ENCODE data around the gene LRRK2. TPM values are rescaled to one million over a fixed set of nuclear protein-coding genes. Genes with fewer than 3 reads are reported as not detected.

LRRK2 gene
- total and polyA plus RNA-seq, 2 of the 13 experiments (the other 11 are each of a cell fraction or from before 2014, with no cell fraction given), result not detected

- no TSS peak for BruUV-seq (replicated peaks)
- WGBS (ENCODE audit: low lambda C conversion rate), result 0% methylated on average over 1 of the region's 1 CpG
- Histone ChIP-seq H2AFZ (ENCODE audit: low read length) (no peak overlapping the region), H3K27ac (ENCODE audit: extremely low read length, insufficient read depth, low read length) (no peak overlapping the region), H4K20me1 (ENCODE audit: insufficient read depth, low read length) (no peaks in the 10 kb centered on the region), H3K9me3 (ENCODE audit: low read length) (no peaks in the 10 kb centered on the region), H3K27me3 (ENCODE audit: control insufficient read depth in 1 of 2, insufficient read depth in 2 of 2, low read length in 2 of 2) (no peaks in the 10 kb centered on the region), H3K4me3 (replicated peaks in 1 of 3; ENCODE audit: insufficient read depth in 1 of 3, low read depth in 2 of 3, low read length in 3 of 3) (no peak overlapping the region), H3K4me1 (ENCODE audit: insufficient read depth, low read length) (no peaks in the 10 kb centered on the region), H3K4me2 (ENCODE audit: low read depth, low read length) (no peak overlapping the region), H3K9ac (ENCODE audit: insufficient read depth, low read depth, low read length) (no peak overlapping the region), H3K79me2 (ENCODE audit: insufficient read depth, low read length) (no peaks in the 10 kb centered on the region), H3K36me3 (replicated peaks in 1 of 2; ENCODE audit: control insufficient read depth in 1 of 2, insufficient read depth in 2 of 2, low read length in 2 of 2) (no peaks in the 10 kb centered on the region)
- FAIRE-seq, result no peak
- intact Hi-C loops (cut with micrococcal nuclease; ENCODE audit: unreplicated experiment), result loop anchor here (2.0 kb wide), 1 partner anchor 584 kb away; no protein-coding TSS in a partner anchor
- peak; percentile 74 for ATAC-seq
- DNase-seq (ENCODE audit: low spot score), result peak; percentile 2
- in situ Hi-C loops (cut with HindIII; ENCODE audit: extremely low pct_ligation_motif_present, low pct_unique_long_range_greater_than_20kb), result no loop called here
- ChIA-PET CTCF (ENCODE audit: low intra/inter-chr PET ratio, low total read pairs) (no interaction called here), POLR2A (no interaction called here)
- TF ChIP-seq MAFK (conservative IDR thresholded peaks at IDR 0.05 in 1 of 2, IDR thresholded peaks at IDR 0.05 in 1 of 2; ENCODE audit: low read length in 2 of 2), result peak; percentile 81 to 90
- no peak for TF ChIP-seq IRF1 (CRISPR knock-in tag; IDR thresholded peaks at IDR 0.05; ENCODE audit: low read depth)
- no peak for TF ChIP-seq YEATS2 (CRISPR knock-in tag; IDR thresholded peaks at IDR 0.05; ENCODE audit: borderline replicate concordance)
- TF ChIP-seq TOE1 (CRISPR knock-in tag; IDR thresholded peaks at IDR 0.05), result no peak
- TF ChIP-seq NR2F2 (IDR thresholded peaks at IDR 0.05; ENCODE audit: borderline replicate concordance, low read depth), result no peak
- no peak for TF ChIP-seq ZNF274 (CRISPR knock-in tag; IDR thresholded peaks at IDR 0.05)
- no peak for TF ChIP-seq ZFP41 (CRISPR knock-in tag; IDR thresholded peaks at IDR 0.05; ENCODE audit: borderline replicate concordance)
- TF ChIP-seq HHEX (CRISPR knock-in tag; IDR thresholded peaks at IDR 0.05), result no peak
- no peak for TF ChIP-seq ZNF570 (CRISPR knock-in tag; IDR thresholded peaks at IDR 0.05; ENCODE audit: borderline replicate concordance)
- no peak for TF ChIP-seq ZBTB10 (CRISPR knock-in tag; IDR thresholded peaks at IDR 0.05; ENCODE audit: borderline replicate concordance)
- no peak for TF ChIP-seq ZNF564 (CRISPR knock-in tag; IDR thresholded peaks at IDR 0.05)
- peak; percentile 90 for TF ChIP-seq MAFF (IDR thresholded peaks at IDR 0.05; ENCODE audit: low read depth, low read length)
- peak; percentile 33 for TF ChIP-seq CTCF (CRISPR knock-in tag; IDR thresholded peaks at IDR 0.05)
- no peak for TF ChIP-seq ZNF235 (CRISPR knock-in tag; IDR thresholded peaks at IDR 0.05; ENCODE audit: borderline replicate concordance)
- no peak for TF ChIP-seq ATF4 (CRISPR knock-in tag; IDR thresholded peaks at IDR 0.05)
- TF ChIP-seq ZSCAN29 (CRISPR knock-in tag; conservative IDR thresholded peaks at IDR 0.05), result no peak
- peak; percentile 12; the same call in 1 of the 2 replicates for TF ChIP-seq STAG1 (CRISPR knock-in tag; IDR thresholded peaks at IDR 0.05)
- no peak for TF ChIP-seq ZFP36 (IDR thresholded peaks at IDR 0.05; ENCODE audit: borderline replicate concordance, low read depth, low read length, partially characterized antibody)
These were observed 111.9 kb downstream of the LRRK2 start for GRCh38 chr12:40336573-40337199.
